HL-60 (cell line): ENCODE results near the gene SASH1.
A peak's percentile ranks its signal among the peaks of the same experiment; 100 is the strongest.

ENCODE experiments used
- DNase-seq, 2 experiments: peaks; one replicate each; pipeline ENCODE4 v3.0.0-alpha.2; 2010 to 2020; ENCODE audit warnings: low read depth in 1 of 2, low spot score in 1 of 2
- H3K27ac ChIP-seq: fragments of 250-450 bp; sonication (Bioruptor Pico); replicated peaks from 2 replicates; pipeline ENCODE4 v1.5.1; 2020; ENCODE audit warnings: mild to moderate bottlenecking, moderate library complexity
- H3K27me3 ChIP-seq: fragments of 250-450 bp; sonication (Bioruptor Pico); 2 replicates; pipeline ENCODE4 v1.5.1; 2021; ENCODE audit warnings: mild to moderate bottlenecking, moderate library complexity; ENCODE audit not compliant: insufficient read depth, poor library complexity, severe bottlenecking
- H3K4me3 ChIP-seq: replicated peaks from 2 replicates; pipeline ENCODE4 v1.5.1; 2011; ENCODE audit warnings: mild to moderate bottlenecking, control low read depth, low read length; ENCODE audit not compliant: insufficient read depth
- CTCF ChIP-seq: IDR thresholded peaks from one replicate; pipeline ENCODE4 v1.5.1; 2011; ENCODE audit warnings: low read length, control low read depth, inconsistent platforms; ENCODE audit not compliant: insufficient read depth
- GABPA ChIP-seq: IDR thresholded peaks from 2 replicates; pipeline ENCODE4 v1.6.1; 2012; ENCODE audit warnings: low read depth
- POLR2AphosphoS5 ChIP-seq: IDR thresholded peaks from 2 replicates; pipeline ENCODE4 v1.6.1; 2012; ENCODE audit warnings: low read depth
- SPI1 ChIP-seq: IDR thresholded peaks from 2 replicates; pipeline ENCODE4 v1.6.1; 2012; ENCODE audit warnings: low read depth, mild to moderate bottlenecking, borderline replicate concordance
- TF ChIP-seq, protein P1 (sequence below): IDR thresholded peaks from 2 replicates; pipeline ENCODE4 v1.6.1; 2012; ENCODE audit warnings: low read depth; ENCODE audit not compliant: insufficient replicate concordance

Gene SASH1

GRCh38 chr6:148596891-148597455, 254.3 kb downstream of the SASH1 start:
- no peak overlapping the region for H3K27ac ChIP-seq
- H3K27me3 ChIP-seq = no peaks in the 10 kb centered on the region
- no peak overlapping the region for H3K4me3 ChIP-seq
- no peak for DNase-seq
- TF ChIP-seq CTCF = no peak
- peak; percentile 16; the same call in 1 of the 2 replicates for TF ChIP-seq SPI1
- TF ChIP-seq POLR2AphosphoS5 = no peak
- TF ChIP-seq GABPA = no peak

DNA sequence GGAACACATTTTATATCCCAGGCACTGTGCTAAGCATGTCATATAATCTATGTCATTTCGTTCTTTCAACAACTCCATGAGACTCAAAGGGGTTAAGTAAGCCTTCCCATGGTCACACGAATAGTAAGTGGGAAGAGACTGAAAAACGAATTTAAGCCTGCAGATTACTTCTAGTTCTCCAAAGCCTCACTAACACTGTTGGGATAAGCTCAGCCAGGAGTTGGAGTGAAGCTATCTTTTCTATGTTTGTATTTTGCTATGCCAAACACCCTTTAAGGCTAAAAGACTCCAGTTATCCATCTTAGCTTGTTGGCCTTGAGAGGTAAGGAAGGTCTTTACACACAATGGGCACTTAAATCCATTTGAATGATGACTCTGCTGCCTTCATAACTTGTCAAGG, 256.1 kb downstream of the SASH1 start:
- no peak for DNase-seq
- Histone ChIP-seq H3K4me3 (no peak overlapping the region), H3K27ac (no peak overlapping the region), H3K27me3 (no peaks in the 10 kb centered on the region)
- TF ChIP-seq POLR2AphosphoS5 = no peak
- TF ChIP-seq, protein P1, sequence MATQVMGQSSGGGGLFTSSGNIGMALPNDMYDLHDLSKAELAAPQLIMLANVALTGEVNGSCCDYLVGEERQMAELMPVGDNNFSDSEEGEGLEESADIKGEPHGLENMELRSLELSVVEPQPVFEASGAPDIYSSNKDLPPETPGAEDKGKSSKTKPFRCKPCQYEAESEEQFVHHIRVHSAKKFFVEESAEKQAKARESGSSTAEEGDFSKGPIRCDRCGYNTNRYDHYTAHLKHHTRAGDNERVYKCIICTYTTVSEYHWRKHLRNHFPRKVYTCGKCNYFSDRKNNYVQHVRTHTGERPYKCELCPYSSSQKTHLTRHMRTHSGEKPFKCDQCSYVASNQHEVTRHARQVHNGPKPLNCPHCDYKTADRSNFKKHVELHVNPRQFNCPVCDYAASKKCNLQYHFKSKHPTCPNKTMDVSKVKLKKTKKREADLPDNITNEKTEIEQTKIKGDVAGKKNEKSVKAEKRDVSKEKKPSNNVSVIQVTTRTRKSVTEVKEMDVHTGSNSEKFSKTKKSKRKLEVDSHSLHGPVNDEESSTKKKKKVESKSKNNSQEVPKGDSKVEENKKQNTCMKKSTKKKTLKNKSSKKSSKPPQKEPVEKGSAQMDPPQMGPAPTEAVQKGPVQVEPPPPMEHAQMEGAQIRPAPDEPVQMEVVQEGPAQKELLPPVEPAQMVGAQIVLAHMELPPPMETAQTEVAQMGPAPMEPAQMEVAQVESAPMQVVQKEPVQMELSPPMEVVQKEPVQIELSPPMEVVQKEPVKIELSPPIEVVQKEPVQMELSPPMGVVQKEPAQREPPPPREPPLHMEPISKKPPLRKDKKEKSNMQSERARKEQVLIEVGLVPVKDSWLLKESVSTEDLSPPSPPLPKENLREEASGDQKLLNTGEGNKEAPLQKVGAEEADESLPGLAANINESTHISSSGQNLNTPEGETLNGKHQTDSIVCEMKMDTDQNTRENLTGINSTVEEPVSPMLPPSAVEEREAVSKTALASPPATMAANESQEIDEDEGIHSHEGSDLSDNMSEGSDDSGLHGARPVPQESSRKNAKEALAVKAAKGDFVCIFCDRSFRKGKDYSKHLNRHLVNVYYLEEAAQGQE = no peak
- no peak for TF ChIP-seq SPI1
- no peak for TF ChIP-seq CTCF
- TF ChIP-seq GABPA = no peak

DNA sequence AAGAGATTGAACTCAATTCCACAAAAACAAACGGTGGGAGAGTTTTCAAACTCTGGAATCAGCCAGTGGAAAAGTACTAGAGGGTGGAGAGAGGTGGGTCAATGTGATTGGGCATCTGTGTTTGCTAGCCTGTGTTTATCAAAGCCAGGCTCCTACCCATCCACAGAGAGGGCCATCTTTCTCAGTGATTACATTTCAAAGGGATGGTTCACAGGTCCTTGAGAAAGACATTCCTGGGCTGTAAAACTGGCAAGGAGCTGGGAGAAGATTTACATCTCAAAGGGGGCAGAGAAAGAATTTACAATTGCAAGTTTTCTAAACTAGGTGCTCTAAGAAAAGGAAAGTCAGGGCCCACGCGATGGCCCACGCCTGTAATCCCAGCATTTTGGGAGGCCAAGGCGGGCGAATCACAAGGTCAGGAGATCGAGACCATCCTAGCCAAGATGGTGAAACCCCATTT, 257.4 kb downstream of the SASH1 start:
- H3K27me3 ChIP-seq = no peaks in the 10 kb centered on the region
- H3K4me3 ChIP-seq = no peak overlapping the region
- no peak overlapping the region for H3K27ac ChIP-seq
- no peak for DNase-seq
- TF ChIP-seq SPI1 (no peak), POLR2AphosphoS5 (no peak)
- TF ChIP-seq, protein P1 = no peak
